ENCODE results near the gene TUBE1.
"Not testable (repeated sequence)": the region's sequence is repeated elsewhere in the genome, so short reads cannot be mapped to it uniquely, and the experiment has no call there.

The TUBE1 gene

DNA sequence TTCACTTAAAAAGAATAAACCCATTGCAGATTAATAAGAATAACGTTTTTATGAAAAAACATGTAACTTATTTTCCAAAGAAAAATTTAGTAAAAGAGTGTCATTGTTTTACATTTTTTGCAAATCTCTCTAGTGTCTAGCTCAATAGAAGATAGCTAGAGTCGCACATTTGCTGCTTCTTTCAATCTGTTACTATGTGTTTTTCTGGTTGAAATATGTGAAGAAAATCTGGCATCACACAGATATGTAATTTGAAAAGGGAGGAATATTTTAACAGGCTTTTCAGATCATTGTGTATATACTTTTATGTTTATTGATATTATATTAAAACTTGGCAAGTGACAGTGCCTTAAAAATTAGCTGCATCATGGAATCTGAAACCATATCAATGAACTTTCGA lies 24.3 kb downstream of the TUBE1 start:
- no peak for DNase-seq (ENCODE audit: low read depth in 2 of 2)

DNA sequence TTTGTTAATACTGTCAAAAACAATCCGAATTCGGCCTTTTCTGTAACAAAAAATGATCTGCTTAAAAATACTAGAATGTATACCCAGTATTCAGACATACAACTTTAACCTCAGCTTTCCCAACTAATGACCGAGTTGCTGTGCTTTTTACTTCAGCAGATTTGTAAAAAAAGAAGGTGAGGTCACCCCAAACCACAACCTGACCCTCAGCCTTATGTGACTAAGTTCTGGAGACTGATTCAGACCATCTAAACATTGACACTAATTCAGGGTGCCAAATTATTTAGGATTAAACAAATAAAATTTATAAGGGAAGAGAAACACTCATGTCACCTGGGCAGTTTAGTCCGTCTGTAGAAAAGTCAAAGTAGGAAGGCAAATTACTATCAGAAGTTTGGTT lies 25.7 kb downstream of the TUBE1 start:
- DNase-seq (ENCODE audit: low read depth in 2 of 2): no peak

DNA sequence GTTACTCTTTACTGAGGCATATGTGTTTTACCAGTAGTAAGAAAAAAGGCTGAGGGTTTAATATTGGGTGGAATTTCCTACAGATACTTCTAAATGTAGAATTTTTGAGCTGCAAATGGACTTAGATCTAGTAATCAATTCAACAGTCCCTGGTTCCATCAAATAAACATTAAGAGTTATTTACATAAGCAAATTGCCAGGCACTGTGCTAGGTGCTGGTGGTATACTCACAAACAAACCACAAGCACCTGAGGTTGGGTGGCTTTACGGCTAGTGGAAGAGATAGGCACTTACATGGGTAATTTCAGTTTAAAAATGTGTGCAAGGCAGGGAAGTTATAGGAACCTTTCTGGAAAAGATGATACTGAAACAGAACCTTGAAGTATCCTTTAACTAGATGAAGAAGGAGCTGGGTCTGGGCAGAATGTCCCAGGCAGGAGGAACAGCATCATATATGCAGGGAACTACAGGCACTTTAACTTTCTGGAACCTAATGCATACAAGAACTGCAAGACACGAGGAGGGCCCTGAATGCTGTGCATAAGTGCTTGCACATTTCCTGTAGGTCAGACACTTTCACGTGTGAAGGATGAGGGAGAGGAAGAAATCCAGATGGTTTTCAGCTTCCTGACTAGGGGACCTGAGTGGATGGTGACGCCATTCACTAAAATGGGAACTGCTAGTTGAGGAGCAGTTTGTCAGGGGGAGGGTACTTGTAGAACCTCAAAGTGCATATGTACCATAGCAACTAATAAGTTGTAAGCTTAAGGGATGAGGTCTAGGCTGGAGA lies 28.8 kb downstream of the TUBE1 start:
- DNase-seq (ENCODE audit: low read depth in 2 of 2): no peak

DNA sequence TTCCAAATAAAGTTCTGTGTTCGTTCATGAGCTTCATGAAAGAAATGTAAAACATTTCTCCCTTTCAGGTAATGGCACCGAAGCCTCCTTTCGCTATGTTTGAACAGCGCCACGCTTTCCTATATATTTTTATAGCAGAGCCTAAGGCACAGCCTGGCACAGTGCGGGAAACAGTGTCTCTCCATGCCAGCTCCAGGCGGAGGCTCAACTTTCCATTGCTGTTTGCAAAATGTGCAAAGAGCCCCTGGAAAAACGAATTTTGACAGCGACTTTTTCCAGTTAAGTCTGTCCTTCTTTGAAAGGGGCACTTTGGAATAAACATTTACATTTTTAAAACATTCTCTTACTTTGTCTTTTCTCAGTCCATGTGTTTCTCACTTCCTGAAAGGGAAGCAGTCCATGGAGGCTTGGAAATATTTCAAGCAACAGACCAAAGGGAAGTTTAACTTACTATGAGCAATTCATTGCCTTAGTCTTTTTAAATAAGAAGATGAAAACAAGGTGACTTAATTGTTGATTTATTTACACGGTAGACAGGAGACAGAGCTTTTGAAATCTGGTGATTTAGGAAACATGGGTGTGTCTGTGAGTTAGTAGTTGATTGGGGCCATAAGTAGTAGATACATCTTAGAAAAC lies 32.6 kb downstream of the TUBE1 start:
- peak in 1 of 2 experiments; percentile 4 for DNase-seq (ENCODE audit: low read depth in 2 of 2)

DNA sequence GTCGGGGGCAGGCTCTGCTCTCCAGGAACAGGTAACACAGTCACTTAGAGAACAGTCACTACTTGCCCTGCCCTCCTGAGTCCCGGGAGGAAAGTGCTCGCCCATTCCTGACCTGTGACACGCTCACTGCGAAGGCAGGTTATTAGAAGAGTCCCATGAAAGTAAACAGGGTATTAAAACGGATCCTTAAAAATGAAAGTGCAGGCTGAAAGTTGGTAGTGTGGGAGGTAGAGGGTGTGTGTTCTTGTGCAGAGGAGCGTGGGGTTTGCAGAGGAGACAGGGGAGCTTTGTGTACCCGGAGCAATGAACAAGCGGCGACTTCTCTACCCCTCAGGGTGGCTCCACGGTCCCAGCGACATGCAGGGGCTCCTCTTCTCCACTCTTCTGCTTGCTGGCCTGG lies 33.3 kb downstream of the TUBE1 start, which contains the start of gene CCN6:
Gene CCN6 (plus strand): TSS at position 104 of the 400 bp plus-strand sequence. CDS start 254 bp downstream, at position 358.
- no peak for DNase-seq (ENCODE audit: low read depth in 2 of 2)

DNA sequence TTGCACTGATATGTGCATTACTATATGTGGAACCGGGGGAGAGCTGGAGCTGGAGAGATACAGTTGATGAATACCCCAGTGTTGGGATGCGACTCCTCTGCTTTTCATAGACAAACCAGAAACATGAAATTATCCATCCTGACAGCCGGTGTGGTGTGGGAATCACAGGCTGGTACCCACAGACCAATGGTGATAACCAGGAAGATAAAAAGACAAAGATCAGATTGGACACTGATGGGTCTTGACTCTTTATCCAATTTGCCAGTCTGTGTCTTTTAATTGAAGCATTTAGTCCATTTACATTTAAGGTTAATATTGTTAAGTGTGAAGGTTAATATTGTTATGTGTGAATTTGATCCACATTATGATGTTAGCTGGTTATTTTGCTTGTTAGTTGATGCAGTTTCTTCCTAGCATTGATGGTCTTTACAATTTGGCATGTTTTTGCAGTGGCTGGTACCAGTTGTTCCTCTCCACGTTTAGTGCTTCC lies 36.0 kb downstream of the TUBE1 start:
- DNase-seq (ENCODE audit: low read depth in 2 of 2): not testable (repeated sequence)

DNA sequence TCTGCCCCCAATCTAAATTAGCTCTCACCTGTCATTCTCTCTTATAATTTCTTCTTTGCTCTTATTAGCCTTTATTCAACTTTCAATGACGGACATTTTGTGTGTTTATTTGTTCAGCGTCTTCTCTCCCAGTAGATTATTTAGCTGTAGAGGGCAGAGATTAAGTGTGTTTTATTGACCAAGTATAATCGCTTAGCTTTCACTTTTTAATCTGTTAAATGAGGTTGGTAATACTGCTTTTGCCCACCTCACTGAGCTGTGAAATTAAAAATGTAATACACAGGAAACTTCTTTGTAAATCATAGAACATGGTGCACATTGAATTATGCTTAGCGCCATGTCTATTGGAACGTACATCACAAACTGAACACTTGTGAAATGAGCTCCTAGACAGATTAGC lies 36.9 kb downstream of the TUBE1 start:
- DNase-seq (ENCODE audit: low read depth in 2 of 2): no peak

DNA sequence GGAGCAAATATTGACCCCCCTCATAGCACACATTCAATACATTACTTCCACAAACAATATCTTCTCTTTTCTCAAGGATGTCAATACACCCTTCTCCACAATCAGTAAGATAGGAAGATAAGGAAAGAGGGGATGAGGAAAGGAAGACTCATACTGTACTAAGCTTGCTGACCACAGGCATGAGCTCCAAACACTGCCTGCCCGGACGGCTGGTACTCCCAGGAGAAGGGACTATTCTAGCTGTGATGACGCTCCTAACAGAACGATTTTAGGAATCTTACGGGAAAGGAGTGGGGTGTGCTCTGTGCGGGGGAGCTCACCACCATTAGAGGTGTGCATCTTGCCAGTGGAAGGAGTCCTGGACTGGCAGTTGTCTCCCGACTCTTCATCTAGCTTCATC lies 37.3 kb downstream of the TUBE1 start:
- no peak for DNase-seq (ENCODE audit: low read depth in 2 of 2)

DNA sequence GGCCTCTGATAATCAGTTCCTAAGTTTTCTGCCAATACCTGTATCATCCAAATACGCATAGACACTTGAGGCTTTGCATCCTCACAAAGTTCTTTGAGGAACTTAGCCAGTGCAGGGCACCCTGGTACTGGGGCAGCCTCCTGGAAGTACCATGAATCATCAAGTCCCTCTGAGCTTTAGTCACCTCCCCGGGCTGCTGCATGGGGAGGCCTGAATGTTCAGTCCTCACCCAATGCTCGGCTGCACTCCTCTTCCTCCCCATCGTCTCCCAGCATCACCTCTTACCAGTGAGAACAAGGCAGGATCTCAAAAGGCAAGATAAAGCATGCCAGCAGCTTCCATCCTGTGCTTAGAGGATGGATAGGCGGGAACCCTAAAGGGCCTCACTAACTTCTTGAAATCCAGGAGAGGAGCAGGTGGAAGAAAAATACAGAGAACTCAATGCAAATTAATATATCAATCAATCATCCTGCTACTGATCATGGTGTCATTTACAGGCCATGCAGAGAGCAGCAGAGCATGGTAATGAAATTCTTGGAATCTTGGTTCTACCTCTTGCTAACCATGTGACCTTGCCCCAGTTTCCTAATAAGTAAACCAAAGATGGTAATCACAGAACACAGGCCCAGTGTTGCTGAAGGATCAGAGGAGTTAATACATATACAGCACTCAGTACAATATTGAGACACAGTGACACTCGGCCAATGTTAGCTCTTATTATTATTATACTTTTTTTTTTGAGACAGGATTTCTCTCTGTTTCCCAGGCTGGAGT lies 38.1 kb downstream of the TUBE1 start:
- DNase-seq (ENCODE audit: low read depth in 2 of 2): no peak

DNA sequence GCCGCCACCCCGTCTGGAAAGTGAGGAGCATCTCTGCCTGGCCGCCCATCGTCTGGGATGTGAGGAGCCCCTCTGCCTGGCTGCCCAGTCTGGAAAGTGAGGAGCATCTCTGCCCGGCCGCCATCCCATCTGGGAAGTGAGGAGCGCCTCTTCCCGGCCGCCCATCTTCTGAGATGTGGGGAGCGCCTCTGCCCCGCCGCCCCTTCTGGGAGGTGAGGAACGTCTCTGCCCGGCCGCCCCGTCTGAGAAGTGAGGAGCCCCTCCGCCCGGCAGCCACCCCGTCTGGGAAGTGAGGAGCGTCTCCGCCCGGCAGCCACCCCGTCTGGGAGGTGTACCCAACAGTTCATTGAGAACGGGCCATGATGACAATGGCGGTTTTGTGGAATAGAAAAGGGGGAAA lies 39.8 kb downstream of the TUBE1 start:
- DNase-seq (ENCODE audit: low read depth in 2 of 2): not testable (repeated sequence)

DNA sequence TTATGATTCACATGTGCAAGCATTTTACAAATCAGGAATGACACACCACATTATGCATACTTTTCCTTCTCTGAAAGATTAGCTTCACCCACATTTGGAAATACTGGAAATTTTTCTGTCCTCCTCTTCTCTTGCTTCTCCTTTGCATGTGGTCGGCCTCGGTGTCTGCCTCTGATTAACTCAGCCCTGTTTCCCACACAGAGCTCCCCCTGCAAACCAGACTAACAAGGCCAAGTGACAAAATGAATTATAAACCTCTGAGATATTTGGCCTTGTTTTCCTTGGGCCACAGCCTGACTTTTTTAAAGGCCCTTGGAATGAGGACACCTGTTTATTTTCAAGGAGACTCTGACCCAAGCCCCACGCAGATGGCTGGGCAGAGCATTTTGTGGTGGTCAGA lies 42.4 kb downstream of the TUBE1 start:
- DNase-seq (ENCODE audit: low read depth in 2 of 2): peak; percentile 95 to 96

DNA sequence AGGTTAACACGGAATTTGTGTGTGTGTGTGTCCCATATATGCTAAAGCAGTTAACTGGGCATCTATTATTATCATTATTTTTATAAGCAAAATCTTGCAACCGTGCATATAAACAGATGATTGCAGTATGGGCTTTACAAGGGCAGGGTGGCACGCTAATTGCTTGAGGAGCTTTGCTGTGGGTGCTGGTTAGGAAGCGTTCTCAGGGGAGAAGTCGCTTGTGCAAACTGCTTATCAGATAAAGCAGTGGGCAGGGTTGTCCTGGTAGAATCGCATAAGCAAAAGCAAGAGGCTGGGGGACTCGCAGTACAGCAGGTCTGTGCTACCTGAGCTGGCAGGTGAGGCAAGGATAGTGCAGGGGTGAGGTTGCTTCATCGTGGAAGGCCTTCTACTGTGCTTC lies 43.1 kb downstream of the TUBE1 start:
- DNase-seq (ENCODE audit: low read depth in 2 of 2): no peak

DNA sequence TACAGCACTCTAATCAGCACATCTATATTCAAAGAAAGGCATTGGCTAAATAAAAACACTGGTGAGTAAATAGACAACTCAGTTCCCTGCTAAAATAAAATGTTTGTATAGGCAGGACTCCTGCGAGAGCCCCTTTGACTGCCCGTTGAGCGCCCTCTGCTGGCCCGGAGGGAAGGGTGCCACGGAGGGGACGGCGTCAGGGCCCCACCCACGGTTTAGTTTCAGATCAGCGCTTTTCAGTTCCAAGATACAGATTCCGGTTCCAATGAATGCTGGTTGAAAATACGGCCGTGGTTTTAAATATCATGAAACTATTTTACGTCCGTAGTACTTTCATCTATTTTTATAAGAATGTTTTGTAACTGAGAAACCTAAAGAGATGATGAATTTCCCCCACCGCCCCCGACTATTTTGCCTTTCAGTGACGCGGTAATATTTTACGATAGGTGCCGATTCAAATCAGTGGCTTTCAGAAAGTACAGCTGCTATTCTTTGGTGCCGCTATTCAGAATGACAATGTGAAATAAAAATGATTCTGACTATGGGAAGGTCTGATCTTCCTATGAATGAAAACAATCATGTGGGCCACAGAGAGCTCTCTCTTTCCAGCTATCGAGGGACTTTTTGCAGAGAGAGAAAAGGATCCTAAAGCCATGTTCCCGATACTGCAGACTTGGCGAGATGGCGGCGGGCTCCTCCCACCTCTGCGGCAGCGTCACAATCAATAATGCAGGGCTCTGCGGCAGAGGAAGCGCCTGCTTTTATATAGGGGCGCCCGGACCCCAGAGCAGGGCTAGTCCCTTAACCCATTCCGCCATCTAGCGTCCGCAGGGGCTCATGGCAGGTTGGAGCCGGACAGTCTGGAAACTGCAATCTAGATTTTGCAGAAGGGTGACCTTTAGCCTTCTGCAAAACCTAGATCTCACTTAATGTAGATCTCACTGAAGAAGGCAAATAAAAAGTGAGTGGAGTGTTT lies 44.0 kb downstream of the TUBE1 start:
- DNase-seq (ENCODE audit: low read depth in 2 of 2): peak; percentile 83 to 87

DNA sequence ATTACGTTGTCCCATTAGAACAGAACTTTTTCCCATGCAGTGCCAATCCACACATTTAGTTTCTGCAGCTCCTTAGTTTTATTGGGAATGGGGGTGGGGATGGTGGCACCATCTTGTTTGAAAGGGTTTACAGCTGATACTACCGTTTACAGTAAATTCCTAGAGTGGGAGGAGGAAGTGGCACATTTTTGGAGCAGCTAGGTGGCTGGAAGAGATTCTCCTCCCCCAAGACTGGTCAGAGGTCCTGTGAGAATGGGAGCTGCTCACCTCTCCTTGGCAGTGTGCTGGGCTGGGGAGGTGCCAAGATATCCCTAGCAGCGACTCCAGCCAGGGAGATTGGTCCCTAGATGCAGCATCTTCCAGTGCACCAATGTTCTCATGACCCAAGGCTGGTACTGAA lies 45.7 kb downstream of the TUBE1 start:
- no peak for DNase-seq (ENCODE audit: low read depth in 2 of 2)

DNA sequence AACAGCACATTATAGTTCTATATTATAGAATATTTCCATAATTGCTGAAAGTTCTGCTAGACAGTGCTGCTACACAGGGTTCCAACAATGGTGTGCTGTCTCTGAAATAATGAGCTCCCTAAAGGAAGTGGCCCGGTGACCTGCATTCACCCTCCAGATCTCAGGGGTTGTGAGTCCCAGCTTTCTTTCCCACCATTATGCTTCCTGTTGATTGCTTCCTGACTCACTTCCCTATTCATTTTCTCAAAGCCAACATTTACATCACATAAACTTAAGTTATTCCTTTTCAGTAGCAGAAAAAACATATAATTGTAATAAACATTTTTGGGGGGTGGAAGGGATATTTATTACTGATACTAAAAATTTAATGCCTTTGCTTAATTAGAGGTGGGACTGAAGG lies 46.3 kb downstream of the TUBE1 start:
- no peak for DNase-seq (ENCODE audit: low read depth in 2 of 2)

DNA sequence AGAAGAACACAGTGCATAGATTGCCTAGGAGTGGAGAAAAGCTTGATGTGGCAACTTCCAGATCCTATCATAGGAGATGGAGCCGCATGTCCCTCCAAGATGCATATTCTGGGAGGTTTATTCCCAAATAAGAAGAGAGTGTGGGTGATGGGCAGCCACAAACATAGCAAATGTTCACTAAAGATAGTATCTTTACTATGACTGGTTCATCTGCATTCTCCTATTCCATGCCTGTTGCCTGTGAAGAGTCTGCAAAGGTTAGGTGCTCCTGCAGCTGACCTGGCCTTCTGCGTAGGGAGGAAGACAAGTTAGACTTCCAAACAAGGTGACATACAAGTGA lies 47.9 kb downstream of the TUBE1 start:
- DNase-seq (ENCODE audit: low read depth in 2 of 2): no peak

DNA sequence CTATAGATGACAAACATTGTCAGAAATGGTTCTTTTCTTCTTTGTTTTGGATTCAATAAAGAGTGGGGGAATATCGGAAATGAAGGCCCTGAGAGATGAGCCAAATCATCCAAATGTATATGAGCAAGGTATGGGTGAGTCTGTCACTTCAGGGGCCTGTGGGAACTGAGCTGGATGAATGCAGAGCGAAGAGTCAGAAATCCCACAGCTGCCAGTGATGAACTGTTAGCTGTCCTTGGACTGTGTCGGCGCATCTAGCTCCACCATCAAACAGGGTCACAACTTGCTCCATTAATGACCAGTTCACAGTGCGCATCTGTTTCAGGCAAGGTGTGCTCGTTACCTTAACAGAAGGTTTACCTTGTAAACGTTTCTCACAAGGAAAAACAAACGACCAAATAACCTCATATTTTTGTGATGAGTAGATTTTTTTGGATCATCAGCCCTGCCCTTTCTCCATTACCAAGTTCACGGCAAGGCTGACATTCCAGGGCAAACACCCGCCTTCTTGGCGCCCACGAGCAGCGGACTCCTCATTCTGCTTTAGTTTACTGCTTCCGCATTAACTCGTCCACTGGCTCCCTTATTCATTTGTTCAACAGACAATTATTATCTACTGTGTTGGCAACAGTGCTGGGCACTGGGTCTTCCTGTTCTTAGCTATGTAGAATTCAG lies 48.4 kb downstream of the TUBE1 start:
- DNase-seq (ENCODE audit: low read depth in 2 of 2): no peak

DNA sequence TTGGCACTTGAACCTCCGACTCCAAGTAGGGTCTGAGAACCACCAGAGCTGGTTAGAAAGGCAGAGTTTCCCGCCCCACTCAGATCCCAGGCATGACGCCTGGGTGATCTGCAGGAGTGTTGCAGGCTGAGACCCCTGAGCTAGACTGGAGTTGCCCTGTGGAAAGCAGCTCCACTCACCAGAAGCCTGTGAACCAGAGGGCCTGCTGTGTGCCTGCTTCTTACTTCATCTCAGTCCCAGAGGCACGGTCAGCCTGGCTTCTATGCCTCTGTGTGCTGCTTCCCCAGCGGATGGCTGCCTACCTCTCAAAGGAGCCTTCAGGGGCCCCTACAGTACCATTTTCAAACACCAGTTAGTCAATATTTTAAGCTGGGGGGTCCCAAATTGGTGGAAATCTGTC lies 49.0 kb downstream of the TUBE1 start:
- no peak for DNase-seq (ENCODE audit: low read depth in 2 of 2)

DNA sequence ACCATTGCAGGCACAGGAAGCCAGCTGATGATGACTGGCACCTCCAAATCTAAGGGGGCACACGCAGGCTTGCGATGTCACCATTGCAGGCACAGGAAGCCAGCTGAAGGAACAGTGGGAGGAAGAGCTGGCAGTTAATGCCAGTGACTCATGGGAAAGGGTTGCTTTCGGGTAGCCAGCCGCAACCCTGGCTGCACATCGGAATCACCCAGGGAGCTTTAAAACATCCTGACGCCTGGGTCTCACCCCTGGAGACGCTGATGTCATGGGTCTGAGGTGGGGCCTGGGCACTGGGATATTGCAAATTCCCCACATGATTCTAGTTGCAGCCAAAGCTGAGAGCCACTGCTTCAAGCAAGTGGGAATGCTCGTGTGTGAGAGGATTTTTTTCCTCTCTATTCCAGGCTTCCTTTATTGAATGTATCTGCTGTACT lies 49.5 kb downstream of the TUBE1 start:
- peak; percentile 50 to 52 for DNase-seq (ENCODE audit: low read depth in 2 of 2)

DNA sequence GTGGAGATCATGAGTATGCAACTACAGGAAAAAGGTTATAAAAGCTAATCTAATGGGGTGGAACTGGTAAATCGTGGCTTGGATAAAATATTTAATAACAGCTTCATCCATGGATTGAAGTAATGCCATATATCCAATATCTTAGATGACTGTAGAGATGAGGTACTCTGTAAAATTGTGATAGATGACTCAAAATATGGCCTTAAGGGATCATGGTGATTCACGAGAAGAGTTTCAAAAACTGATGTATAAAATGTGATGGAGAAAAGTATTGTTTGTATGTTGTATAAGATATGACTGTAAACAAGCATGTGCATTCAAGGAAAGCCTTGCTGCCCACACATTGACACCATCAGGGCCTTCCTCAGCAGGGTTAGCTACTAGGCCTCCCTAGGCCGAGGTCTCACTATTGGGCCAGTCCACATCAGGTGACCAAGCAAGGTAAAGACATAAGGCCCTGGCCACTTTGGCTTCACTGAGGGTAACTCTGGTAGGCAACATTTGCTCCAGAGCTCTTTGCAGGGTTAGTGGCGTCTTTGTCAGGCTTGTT lies 51.1 kb downstream of the TUBE1 start:
- DNase-seq (ENCODE audit: low read depth in 2 of 2): no peak

DNA sequence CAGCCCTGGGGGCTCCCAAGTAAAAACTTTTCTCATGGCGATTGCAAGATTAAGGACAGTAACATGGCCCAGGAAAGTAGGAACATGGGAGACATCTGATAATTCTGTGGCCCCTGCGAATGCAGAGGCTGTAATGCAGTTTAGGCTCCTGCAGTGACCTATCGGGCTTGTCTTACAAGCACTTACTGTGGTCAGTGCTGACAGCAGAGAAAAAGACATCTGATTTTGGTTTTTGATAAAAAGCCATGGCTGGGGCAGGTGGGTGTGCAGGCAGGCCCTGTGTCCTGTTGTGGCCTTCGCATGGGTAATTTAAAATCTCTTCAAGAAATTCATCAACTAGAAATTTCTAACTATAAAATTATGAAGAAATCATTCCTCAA lies 52.7 kb downstream of the TUBE1 start:
- no peak for DNase-seq (ENCODE audit: low read depth in 2 of 2)

All from fibroblast of skin of left biceps (primary cell).